Neural progenitor cell (in vitro differentiated cells): Measurements from ENCODE around the gene SLAMF7. TPM values are rescaled to one million over a fixed set of nuclear protein-coding genes. Genes with fewer than 3 reads are reported as not detected.

Experiments
- DNase-seq: peaks from one replicate; pipeline ENCODE4 v3.0.0-alpha.2; 2016; ENCODE audit warnings: low spot score
- H2AFZ ChIP-seq: fragments of 200-600 bp; sonication (generic); replicated peaks from 2 replicates; pipeline ENCODE4 v1.6.1; 2016; ENCODE audit warnings: antibody characterized with exemption
- H3F3A ChIP-seq: fragments of 200-600 bp; sonication (generic); 2 replicates; pipeline ENCODE4 v1.6.1; 2016; ENCODE audit warnings: antibody characterized with exemption, low read depth
- H3K27ac ChIP-seq: fragments of 200-600 bp; sonication (generic); 2 replicates; pipeline ENCODE4 v1.5.1; 2016; ENCODE audit warnings: mild to moderate bottlenecking
- H3K27me3 ChIP-seq: fragments of 200-600 bp; sonication (generic); 2 replicates; pipeline ENCODE4 v1.6.1; 2016; ENCODE audit warnings: mild to moderate bottlenecking, moderate library complexity
- H3K36me3 ChIP-seq: fragments of 200-600 bp; sonication (generic); 2 replicates; pipeline ENCODE4 v1.5.1; 2016
- H3K4me1 ChIP-seq: fragments of 200-600 bp; sonication (generic); 2 replicates; pipeline ENCODE4 v1.6.1; 2016; ENCODE audit warnings: mixed run types
- H3K4me2 ChIP-seq: fragments of 200-600 bp; sonication (generic); 2 replicates; pipeline ENCODE4 v1.6.1; 2016
- H3K4me3 ChIP-seq: fragments of 200-600 bp; sonication (generic); 2 replicates; pipeline ENCODE4 v1.5.1; 2016
- H3K79me2 ChIP-seq: fragments of 200-600 bp; sonication (generic); 2 replicates; pipeline ENCODE4 v1.6.1; 2016; ENCODE audit warnings: low read depth
- H3K9ac ChIP-seq: fragments of 200-600 bp; sonication (generic); 2 replicates; pipeline ENCODE4 v1.6.1; 2016
- H3K9me3 ChIP-seq: fragments of 200-600 bp; sonication (generic); 2 replicates; pipeline ENCODE4 v1.5.1; 2016; ENCODE audit warnings: low read depth
- H4K20me1 ChIP-seq: fragments of 200-600 bp; sonication (generic); 2 replicates; pipeline ENCODE4 v1.6.1; 2016; ENCODE audit warnings: low read depth
- H3K27ac Mint-ChIP-seq: 3 replicates; pipeline ENCODE4 v1.8.0; 2021; ENCODE audit warnings: mixed read lengths
- H3K27me3 Mint-ChIP-seq: 2 replicates; pipeline ENCODE4 v1.8.0; 2022; ENCODE audit warnings: low read depth, mild to moderate bottlenecking, inconsistent platforms, moderate library complexity, mixed read lengths; ENCODE audit not compliant: insufficient read depth
- H3K36me3 Mint-ChIP-seq: 3 replicates; pipeline ENCODE4 v1.8.0; 2021; ENCODE audit warnings: mixed read lengths
- H3K4me1 Mint-ChIP-seq: 3 replicates; pipeline ENCODE4 v1.8.0; 2021; ENCODE audit warnings: mixed read lengths
- H3K4me3 Mint-ChIP-seq: 3 replicates; pipeline ENCODE4 v1.8.0; 2021; ENCODE audit warnings: mild to moderate bottlenecking, moderate library complexity, mixed read lengths
- H3K9me3 Mint-ChIP-seq: 3 replicates; pipeline ENCODE4 v1.8.0; 2020; ENCODE audit warnings: mixed read lengths
- CTCF ChIP-seq: fragments of 200-600 bp; sonication (generic); IDR thresholded peaks from 2 replicates; pipeline ENCODE4 v1.5.1; 2017; ENCODE audit warnings: antibody characterized with exemption, mild to moderate bottlenecking
- EZH2 ChIP-seq: fragments of 200-600 bp; sonication (generic); IDR thresholded peaks from 2 replicates; pipeline ENCODE4 v1.6.1; 2017; ENCODE audit warnings: antibody characterized with exemption, mild to moderate bottlenecking, moderate library complexity
- EZH2phosphoT487 ChIP-seq: fragments of 200-600 bp; sonication (generic); IDR thresholded peaks from 2 replicates; pipeline ENCODE4 v1.6.1; 2017; ENCODE audit warnings: antibody characterized with exemption
- total RNA-seq: library from RNA; depleted of rRNA; stranded (reverse); fragments of >200 nt; gene quantifications from 2 replicates; pipeline ENCODE4 v1.2.3, GENCODE V29; 2015; ENCODE audit warnings: low replicate concordance

SLAMF7 gene
- total RNA-seq, 1 donor from 2014 or later = not detected

DNA sequence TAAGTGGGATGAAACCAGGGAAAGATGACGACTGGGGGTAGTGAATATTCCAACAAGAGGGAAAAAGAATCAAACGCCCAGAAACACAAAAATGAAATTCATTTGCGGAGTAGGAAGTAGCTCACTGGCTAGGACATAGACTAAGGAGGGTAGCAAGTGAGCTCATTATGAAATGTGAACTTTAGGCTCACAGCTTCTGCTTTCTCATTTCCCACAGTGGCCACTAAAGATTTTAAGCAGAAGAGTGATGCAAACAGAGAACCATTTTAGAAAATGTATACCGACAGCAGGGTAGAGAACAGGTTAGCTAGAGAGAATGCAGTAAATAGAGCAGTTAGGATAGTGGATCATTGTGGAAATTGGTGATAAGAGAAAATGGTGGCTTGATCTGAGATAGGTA, 30.9 kb upstream of the SLAMF7 start:
- Histone ChIP-seq H2AFZ (no peak overlapping the region), H3K4me3 (no peak overlapping the region), H3K27ac (no peak overlapping the region), H3K27me3 (no peaks in the 10 kb centered on the region), H3K36me3 (no peaks in the 10 kb centered on the region), H3K9me3 (no peaks in the 10 kb centered on the region), H3K4me1 (no peaks in the 10 kb centered on the region), H3F3A (no peaks in the 10 kb centered on the region), H3K79me2 (no peaks in the 10 kb centered on the region), H4K20me1 (no peaks in the 10 kb centered on the region), H3K4me2 (no peak overlapping the region), H3K9ac (no peak overlapping the region)
- H3K27ac Mint-ChIP-seq = no peak overlapping the region
- no peaks in the 10 kb centered on the region for H3K36me3 Mint-ChIP-seq
- DNase-seq = no peak
- no peak for TF ChIP-seq EZH2
- TF ChIP-seq CTCF = no peak
- TF ChIP-seq EZH2phosphoT487 = no peak
- no peaks in the 10 kb centered on the region for H3K4me1 Mint-ChIP-seq
- no peak overlapping the region for H3K4me3 Mint-ChIP-seq
- peaks cover 3% of the 10 kb centered on the region for H3K27me3 Mint-ChIP-seq
- no peaks in the 10 kb centered on the region for H3K9me3 Mint-ChIP-seq

- H3K4me3 Mint-ChIP-seq = no peak overlapping the region
- TF ChIP-seq EZH2phosphoT487 = no peak
- TF ChIP-seq CTCF = no peak
- no peak for TF ChIP-seq EZH2
- H2AFZ ChIP-seq = no peak overlapping the region
- no peak overlapping the region for H3K27ac ChIP-seq
- no peaks in the 10 kb centered on the region for H3K9me3 Mint-ChIP-seq
- H3K27me3 Mint-ChIP-seq = no peaks in the 10 kb centered on the region
- H3K36me3 Mint-ChIP-seq = no peaks in the 10 kb centered on the region
- H3K36me3 ChIP-seq = no peaks in the 10 kb centered on the region
- H3K27me3 ChIP-seq = no peaks in the 10 kb centered on the region
- no peak for DNase-seq
- no peak overlapping the region for H3K9ac ChIP-seq
- H3K4me1 ChIP-seq = no peaks in the 10 kb centered on the region
- no peaks in the 10 kb centered on the region for H4K20me1 ChIP-seq
- no peaks in the 10 kb centered on the region for H3F3A ChIP-seq
- H3K79me2 ChIP-seq = no peaks in the 10 kb centered on the region
- no peak overlapping the region for H3K4me2 ChIP-seq
- H3K4me1 Mint-ChIP-seq = no peaks in the 10 kb centered on the region
- H3K4me3 ChIP-seq = no peak overlapping the region
- no peaks in the 10 kb centered on the region for H3K9me3 ChIP-seq
- H3K27ac Mint-ChIP-seq = no peak overlapping the region
These were observed 30.2 kb upstream of the SLAMF7 start for GRCh38 chr1:160708801-160709200.

DNA sequence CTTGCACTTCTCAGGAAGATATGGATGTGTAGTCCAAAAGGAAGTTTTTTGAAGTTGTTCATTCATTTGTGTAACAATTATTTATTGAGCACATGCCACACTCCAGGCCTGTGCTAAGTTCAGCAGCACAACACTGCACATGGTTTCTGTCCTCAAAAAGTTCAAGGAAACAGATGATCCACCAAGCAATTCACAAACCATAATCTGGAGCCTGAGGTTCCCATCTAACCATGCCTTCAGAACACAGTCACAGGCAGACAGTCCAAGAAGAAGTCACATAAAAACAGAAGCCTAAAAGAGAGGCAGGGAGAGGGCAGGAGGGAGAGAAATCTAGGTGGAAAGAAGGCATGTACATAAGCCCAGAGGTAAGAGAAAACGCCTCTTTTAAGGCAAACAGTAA, 29.3 kb upstream of the SLAMF7 start:
- Mint-ChIP-seq H3K4me1 (no peaks in the 10 kb centered on the region), H3K36me3 (no peaks in the 10 kb centered on the region), H3K4me3 (no peak overlapping the region), H3K9me3 (no peaks in the 10 kb centered on the region), H3K27me3 (no peaks in the 10 kb centered on the region), H3K27ac (no peak overlapping the region)
- Histone ChIP-seq H3K4me3 (no peak overlapping the region), H3K27me3 (no peaks in the 10 kb centered on the region), H3K4me2 (no peak overlapping the region), H3K79me2 (no peaks in the 10 kb centered on the region), H3K4me1 (no peaks in the 10 kb centered on the region), H4K20me1 (no peaks in the 10 kb centered on the region), H3K9me3 (no peaks in the 10 kb centered on the region), H3K9ac (no peak overlapping the region), H2AFZ (no peak overlapping the region), H3K36me3 (no peaks in the 10 kb centered on the region), H3K27ac (no peak overlapping the region), H3F3A (no peaks in the 10 kb centered on the region)
- no peak for DNase-seq
- no peak for TF ChIP-seq EZH2phosphoT487
- TF ChIP-seq EZH2 = no peak

DNA sequence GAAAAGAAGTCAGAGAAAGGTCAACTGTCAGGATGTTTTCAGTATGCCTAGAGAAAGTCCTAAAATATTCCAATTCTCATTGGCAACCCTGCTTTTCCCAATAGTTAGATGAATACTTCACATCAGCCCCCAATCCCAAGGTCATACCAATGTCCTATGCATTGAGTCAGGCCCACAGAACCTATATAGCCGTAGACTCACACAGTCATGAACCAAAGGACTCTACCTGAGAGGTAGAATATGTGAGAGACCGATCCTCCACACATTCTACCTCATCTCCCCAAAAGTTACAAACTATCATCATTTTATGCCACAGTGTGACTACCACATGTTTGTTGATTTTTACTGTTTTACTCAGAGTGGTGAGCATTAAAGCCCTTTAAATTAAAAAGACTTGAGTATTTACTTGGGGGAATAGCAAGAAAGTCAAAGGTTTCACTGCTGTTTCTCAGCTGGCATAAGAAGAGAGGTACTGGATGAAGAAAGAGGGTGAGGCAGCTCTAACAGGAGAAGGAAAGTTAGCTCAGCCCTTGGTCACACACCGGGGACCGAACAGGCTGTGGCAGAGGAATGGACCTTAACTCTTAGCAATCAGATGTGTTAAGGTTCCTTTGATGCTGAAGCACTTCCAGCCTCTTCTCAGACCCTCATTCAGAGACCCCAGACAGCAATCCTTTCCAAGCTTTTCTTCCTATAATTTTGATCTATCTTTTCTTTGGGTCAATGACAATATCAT, 28.4 kb upstream of the SLAMF7 start:
- no peaks in the 10 kb centered on the region for H3K27me3 Mint-ChIP-seq
- no peaks in the 10 kb centered on the region for H3K4me1 ChIP-seq
- TF ChIP-seq CTCF (no peak), EZH2 (no peak), EZH2phosphoT487 (no peak)
- H3K9me3 Mint-ChIP-seq = no peaks in the 10 kb centered on the region
- H3K4me1 Mint-ChIP-seq = no peaks in the 10 kb centered on the region
- DNase-seq = no peak
- no peaks in the 10 kb centered on the region for H3K27me3 ChIP-seq
- H3K9ac ChIP-seq = no peak overlapping the region
- no peak overlapping the region for H3K4me3 ChIP-seq
- H3K27ac ChIP-seq = no peak overlapping the region
- no peaks in the 10 kb centered on the region for H3F3A ChIP-seq
- H3K9me3 ChIP-seq = no peaks in the 10 kb centered on the region
- no peaks in the 10 kb centered on the region for H3K79me2 ChIP-seq
- no peaks in the 10 kb centered on the region for H4K20me1 ChIP-seq
- H2AFZ ChIP-seq = no peak overlapping the region
- no peaks in the 10 kb centered on the region for H3K36me3 Mint-ChIP-seq
- H3K27ac Mint-ChIP-seq = no peak overlapping the region
- H3K4me2 ChIP-seq = no peak overlapping the region
- no peaks in the 10 kb centered on the region for H3K36me3 ChIP-seq
- H3K4me3 Mint-ChIP-seq = no peak overlapping the region
